Measurements from ENCODE around the gene HSPB6. TPM values are rescaled to one million over a fixed set of nuclear protein-coding genes. Genes with fewer than 3 reads are reported as not detected.

The HSPB6 gene
- total RNA-seq, 1 donor from 2014 or later = 1.9 TPM

GRCh38 chr19:35790981-35791813 lies 34.4 kb upstream of the HSPB6 start:
- H3K27me3 ChIP-seq (ENCODE audit: insufficient read depth, low read length) = peaks cover 4% of the 10 kb centered on the region
- no peak for DNase-seq (ENCODE audit: low read depth)
- Mint-ChIP-seq H3K9me3 (ENCODE audit: unreplicated experiment) (no peaks in the 10 kb centered on the region), H3K27ac (ENCODE audit: unreplicated experiment) (no peak overlapping the region), H3K27me3 (ENCODE audit: low read depth, unreplicated experiment) (peaks cover 24% of the 10 kb centered on the region), H3K4me3 (ENCODE audit: unreplicated experiment) (no peak overlapping the region), H3K36me3 (ENCODE audit: low read depth, unreplicated experiment) (no peaks in the 10 kb centered on the region), H3K4me1 (ENCODE audit: low read depth, unreplicated experiment) (no peaks in the 10 kb centered on the region)
- no peak overlapping the region for H3K4me2 ChIP-seq (ENCODE audit: low read length)
- no peak overlapping the region for H2AFZ ChIP-seq (ENCODE audit: low read depth, low read length)
- H3K9ac ChIP-seq (ENCODE audit: low read length) = no peak overlapping the region
- no peaks in the 10 kb centered on the region for H3K4me1 ChIP-seq (ENCODE audit: insufficient read depth, low read length)
- no peak overlapping the region for H3K27ac ChIP-seq (ENCODE audit: low read depth, low read length)
- no peaks in the 10 kb centered on the region for H3K79me2 ChIP-seq (ENCODE audit: insufficient read depth, low read length)
- H3K4me3 ChIP-seq (ENCODE audit: insufficient read depth, low read depth, low read length) = no peak overlapping the region
- FAIRE-seq = no peak
- H3K9me3 ChIP-seq (ENCODE audit: insufficient read depth, low read depth, low read length) = no peaks in the 10 kb centered on the region
- H4K20me1 ChIP-seq (ENCODE audit: insufficient read depth, low read length) = no peaks in the 10 kb centered on the region
- TF ChIP-seq CTCF (IDR thresholded peaks at IDR 0.05; ENCODE audit: insufficient read depth, low read depth, low read length) = no peak
- no peak for TF ChIP-seq EZH2 (IDR thresholded peaks at IDR 0.05; ENCODE audit: insufficient read depth, low read length)
- H3K36me3 ChIP-seq (ENCODE audit: insufficient read depth, low read length) = no peaks in the 10 kb centered on the region

- no peak for DNase-seq (ENCODE audit: low read depth)
These were observed 33.4 kb upstream of the HSPB6 start for GRCh38 chr19:35789978-35790944.

More at GRCh38 chr19:35789978-35790944, 33.4 kb upstream of the HSPB6 start:
- Histone ChIP-seq H3K36me3 (ENCODE audit: insufficient read depth, low read length) (no peaks in the 10 kb centered on the region), H2AFZ (ENCODE audit: low read depth, low read length) (no peak overlapping the region), H3K9me3 (ENCODE audit: insufficient read depth, low read depth, low read length) (no peaks in the 10 kb centered on the region), H3K9ac (ENCODE audit: low read length) (no peak overlapping the region), H4K20me1 (ENCODE audit: insufficient read depth, low read length) (no peaks in the 10 kb centered on the region), H3K27me3 (ENCODE audit: insufficient read depth, low read length) (no peaks in the 10 kb centered on the region), H3K79me2 (ENCODE audit: insufficient read depth, low read length) (no peaks in the 10 kb centered on the region), H3K4me1 (ENCODE audit: insufficient read depth, low read length) (no peaks in the 10 kb centered on the region), H3K27ac (ENCODE audit: low read depth, low read length) (no peak overlapping the region), H3K4me3 (ENCODE audit: insufficient read depth, low read depth, low read length) (no peak overlapping the region), H3K4me2 (ENCODE audit: low read length) (no peak overlapping the region)
- Mint-ChIP-seq H3K27me3 (ENCODE audit: low read depth, unreplicated experiment) (peaks cover 30% of the 10 kb centered on the region), H3K36me3 (ENCODE audit: low read depth, unreplicated experiment) (no peaks in the 10 kb centered on the region), H3K27ac (ENCODE audit: unreplicated experiment) (no peak overlapping the region), H3K4me3 (ENCODE audit: unreplicated experiment) (no peak overlapping the region), H3K4me1 (ENCODE audit: low read depth, unreplicated experiment) (no peaks in the 10 kb centered on the region), H3K9me3 (ENCODE audit: unreplicated experiment) (no peaks in the 10 kb centered on the region)
- no peak for FAIRE-seq
- TF ChIP-seq CTCF (IDR thresholded peaks at IDR 0.05; ENCODE audit: insufficient read depth, low read depth, low read length) (no peak), EZH2 (IDR thresholded peaks at IDR 0.05; ENCODE audit: insufficient read depth, low read length) (no peak)

All from astrocyte (in vitro differentiated cells and primary cell).